GM18526 (cell line): ENCODE data around the gene PLXNA4.

Source experiments
- POLR2A ChIP-seq: IDR thresholded peaks from 3 replicates; pipeline ENCODE4 v1.6.1; 2011; ENCODE audit not compliant: insufficient read length; ENCODE audit errors: extremely low read depth

Gene PLXNA4

GRCh38 chr7:132181946-132182685, 394.2 kb downstream of the PLXNA4 start:
- no peak for TF ChIP-seq POLR2A

- no peak for TF ChIP-seq POLR2A
Observed at GRCh38 chr7:132181371-132181770, 394.9 kb downstream of the PLXNA4 start.

GRCh38 chr7:132180481-132180880, 395.8 kb downstream of the PLXNA4 start:
- TF ChIP-seq POLR2A = no peak

- TF ChIP-seq POLR2A = no peak
Observed at GRCh38 chr7:132179681-132180080, 396.6 kb downstream of the PLXNA4 start.

GRCh38 chr7:132179080-132179430, 397.2 kb downstream of the PLXNA4 start:
- no peak for TF ChIP-seq POLR2A

- no peak for TF ChIP-seq POLR2A
Observed at GRCh38 chr7:132177708-132178401, 398.4 kb downstream of the PLXNA4 start.

GRCh38 chr7:132176719-132177118, 399.6 kb downstream of the PLXNA4 start:
- no peak for TF ChIP-seq POLR2A

GRCh38 chr7:132171130-132171576, 405.1 kb downstream of the PLXNA4 start:
- TF ChIP-seq POLR2A = no peak

GRCh38 chr7:132169730-132170129, 406.5 kb downstream of the PLXNA4 start:
- TF ChIP-seq POLR2A = no peak

- no peak for TF ChIP-seq POLR2A
Observed at GRCh38 chr7:132168239-132168638, 408.0 kb downstream of the PLXNA4 start.

- no peak for TF ChIP-seq POLR2A
Observed at GRCh38 chr7:132164558-132165125, 411.6 kb downstream of the PLXNA4 start.

GRCh38 chr7:132162556-132163144, 413.6 kb downstream of the PLXNA4 start:
- no peak for TF ChIP-seq POLR2A

GRCh38 chr7:132161976-132162375, 414.3 kb downstream of the PLXNA4 start:
- no peak for TF ChIP-seq POLR2A

GRCh38 chr7:132161533-132161915, 414.7 kb downstream of the PLXNA4 start:
- TF ChIP-seq POLR2A = no peak

- no peak for TF ChIP-seq POLR2A
Observed at GRCh38 chr7:132160611-132161532, 415.4 kb downstream of the PLXNA4 start.
